ENCODE results near the gene MYOM1.

Gene MYOM1

DNA sequence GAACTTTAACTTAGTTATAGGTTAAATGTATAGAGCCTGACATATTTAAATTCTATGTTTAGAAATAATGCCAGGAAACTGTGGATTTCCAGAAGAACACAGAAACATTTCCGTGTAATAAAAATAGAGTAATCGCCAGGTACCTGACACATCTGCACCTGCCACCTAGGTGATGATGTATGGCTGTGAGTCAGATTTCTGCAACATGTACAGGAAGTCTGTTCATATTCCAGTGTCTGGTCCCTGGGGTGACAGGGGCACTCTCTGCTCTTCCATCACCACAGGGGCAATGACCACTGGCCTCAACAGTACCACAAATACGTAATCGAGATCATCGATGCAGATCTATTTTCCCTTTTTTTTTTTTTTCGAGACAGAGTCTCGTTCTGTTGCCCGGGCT lies 105.7 kb downstream of the MYOM1 start:
- in situ Hi-C loops (cut with HindIII; ENCODE audit: low pct_ligation_motif_present, low pct_unique_long_range_greater_than_20kb, low sequenced_read_pairs) = no loop called here
- no peak for DNase-seq

DNA sequence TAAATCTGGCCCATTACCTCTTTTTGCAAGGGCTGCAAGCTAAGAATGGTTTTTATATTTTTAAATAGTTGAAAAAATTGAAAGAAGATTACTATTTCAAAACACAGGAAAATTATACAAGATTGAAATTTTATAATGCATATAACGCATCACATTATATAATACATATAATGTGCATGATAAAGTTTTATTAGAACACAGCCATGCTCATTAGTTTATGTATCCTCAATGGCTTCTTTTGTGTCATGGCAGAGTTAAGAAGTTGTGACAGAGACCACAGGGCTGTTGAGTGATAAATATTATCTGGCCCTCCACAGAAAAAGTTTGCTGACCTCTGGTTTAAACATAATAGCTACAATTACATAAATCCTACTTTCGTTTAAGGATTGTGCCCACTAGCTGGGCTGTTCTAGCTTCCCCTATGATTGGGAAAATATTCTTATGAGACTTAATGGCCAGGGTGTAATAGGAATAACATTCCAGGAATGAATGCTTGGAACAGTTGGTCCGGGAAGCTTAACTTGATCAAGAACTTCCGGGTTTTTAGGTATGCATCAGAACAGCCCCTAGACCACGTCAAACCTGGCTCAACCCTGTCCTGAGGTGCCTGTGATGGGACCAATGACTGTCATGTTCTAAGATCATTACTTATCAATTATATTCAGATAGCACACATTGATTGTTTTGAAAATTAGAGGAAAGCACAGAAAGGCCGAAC lies 108.1 kb downstream of the MYOM1 start:
- in situ Hi-C loops (cut with HindIII; ENCODE audit: low pct_ligation_motif_present, low pct_unique_long_range_greater_than_20kb, low sequenced_read_pairs) = no loop called here
- no peak for DNase-seq

DNA sequence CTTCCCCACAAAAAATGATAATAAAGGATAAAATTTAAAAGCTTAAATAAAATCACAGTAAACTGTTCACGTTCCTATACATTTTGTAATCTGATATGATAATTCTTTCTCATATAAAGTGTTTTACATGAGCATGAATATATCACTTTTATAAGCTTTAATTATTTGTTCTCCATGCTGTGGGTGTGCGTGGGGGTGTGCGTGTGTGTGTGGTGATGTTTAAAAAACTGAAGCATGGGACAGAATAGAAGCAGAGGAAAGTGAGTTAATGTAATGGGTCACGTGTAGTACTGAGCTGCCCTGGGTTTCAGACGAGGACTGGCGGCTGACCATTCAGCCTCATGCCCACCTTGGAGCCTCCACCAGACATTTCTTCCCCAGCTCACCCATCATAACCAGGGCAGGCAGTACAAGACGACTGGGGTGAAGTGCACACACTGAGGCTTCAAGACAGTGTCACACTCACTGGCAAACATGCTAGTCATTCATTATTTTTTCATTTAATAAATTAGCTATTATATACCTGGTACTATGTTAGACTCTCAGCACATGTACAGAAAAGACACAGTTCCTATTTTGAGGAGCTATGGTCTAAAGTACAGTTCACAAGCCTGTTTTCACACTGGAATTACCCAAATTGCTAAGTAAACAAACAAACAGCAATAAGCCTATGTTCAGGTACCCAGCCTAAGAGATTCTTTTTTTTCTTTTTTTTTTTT lies 109.6 kb downstream of the MYOM1 start:
- in situ Hi-C loops (cut with HindIII; ENCODE audit: low pct_ligation_motif_present, low pct_unique_long_range_greater_than_20kb, low sequenced_read_pairs) = no loop called here
- DNase-seq = no peak

DNA sequence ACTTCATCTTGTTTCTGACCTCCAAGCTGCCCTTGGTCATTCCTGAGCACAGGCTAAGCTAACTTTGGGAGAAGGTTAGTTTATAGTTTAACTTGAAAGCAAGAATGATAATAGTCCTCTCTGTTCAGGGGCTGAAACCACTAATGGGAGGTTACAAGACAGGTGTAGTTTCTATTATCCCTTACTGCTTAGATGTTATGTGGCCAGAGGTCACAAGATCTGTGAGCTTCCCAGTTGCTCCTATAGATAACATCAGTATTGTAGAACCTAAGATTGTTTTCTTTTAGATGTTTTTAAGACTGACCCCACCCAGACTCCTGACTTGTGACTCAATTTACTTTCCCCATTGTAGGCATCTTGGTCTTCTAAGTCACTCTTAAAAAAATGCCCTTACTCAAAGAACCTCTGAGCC lies 112.0 kb downstream of the MYOM1 start:
- DNase-seq = no peak
- in situ Hi-C loops (cut with HindIII; ENCODE audit: low pct_ligation_motif_present, low pct_unique_long_range_greater_than_20kb, low sequenced_read_pairs) = no loop called here

DNA sequence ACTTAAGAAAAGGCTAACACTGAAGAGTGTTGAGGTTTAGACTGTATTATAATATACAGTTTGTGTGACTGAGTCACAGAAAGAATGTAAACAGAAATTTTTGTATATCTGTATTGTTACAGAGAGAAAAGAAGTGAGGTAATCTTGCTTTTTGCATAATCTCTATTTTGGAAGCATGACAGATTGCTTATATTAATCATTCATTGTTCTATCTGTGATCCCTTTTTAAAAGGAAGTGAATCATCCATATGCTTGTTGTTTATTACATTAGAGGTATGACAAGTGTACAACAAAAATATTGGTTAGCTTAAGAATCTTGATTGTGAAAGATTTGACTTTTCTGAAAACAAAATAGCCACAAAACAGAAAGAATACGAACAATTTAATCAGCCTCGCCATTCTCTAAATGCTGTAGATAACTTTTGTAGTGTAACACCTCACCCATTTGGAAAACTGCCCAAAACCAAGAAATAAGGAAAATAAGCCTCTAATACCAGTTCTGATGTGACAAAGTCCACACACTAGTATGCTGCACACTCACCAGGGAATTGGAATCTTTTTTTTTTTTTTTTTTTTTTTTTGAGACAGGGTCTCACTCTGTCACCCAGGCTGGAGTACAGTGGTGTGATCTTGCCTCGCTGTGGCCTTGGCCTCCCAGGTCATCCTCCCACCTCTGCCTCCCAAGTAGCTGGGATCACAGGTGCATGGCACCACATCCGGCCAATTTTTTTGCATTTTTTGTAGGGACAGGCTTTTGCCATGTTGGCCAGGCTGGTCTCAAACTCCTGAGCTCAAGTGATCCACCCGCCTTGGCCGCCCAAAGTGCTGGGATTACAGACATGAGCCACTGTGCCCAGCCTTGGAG lies 115.3 kb downstream of the MYOM1 start:
- DNase-seq = no peak
- in situ Hi-C loops (cut with HindIII; ENCODE audit: low pct_ligation_motif_present, low pct_unique_long_range_greater_than_20kb, low sequenced_read_pairs) = no loop called here

DNA sequence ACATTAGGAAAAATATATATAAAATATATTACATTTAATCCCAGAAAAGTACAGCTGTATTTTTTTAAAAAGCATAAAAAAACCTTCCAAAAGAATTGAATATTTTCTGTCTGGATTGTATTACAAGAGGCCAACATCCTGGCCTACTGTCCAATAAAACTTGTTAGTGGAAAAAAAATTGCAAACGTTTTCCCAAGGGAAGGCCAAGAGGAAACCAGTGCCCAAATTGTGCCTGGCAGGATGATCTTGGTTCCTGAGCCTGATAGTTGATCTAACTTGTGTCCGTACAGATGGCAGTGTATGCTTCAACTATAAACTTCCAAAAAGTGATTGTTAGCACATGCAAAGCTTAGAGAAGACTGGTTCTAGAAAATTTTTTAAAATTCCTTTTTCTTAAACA lies 116.2 kb downstream of the MYOM1 start:
- in situ Hi-C loops (cut with HindIII; ENCODE audit: low pct_ligation_motif_present, low pct_unique_long_range_greater_than_20kb, low sequenced_read_pairs) = no loop called here
- no peak for DNase-seq

DNA sequence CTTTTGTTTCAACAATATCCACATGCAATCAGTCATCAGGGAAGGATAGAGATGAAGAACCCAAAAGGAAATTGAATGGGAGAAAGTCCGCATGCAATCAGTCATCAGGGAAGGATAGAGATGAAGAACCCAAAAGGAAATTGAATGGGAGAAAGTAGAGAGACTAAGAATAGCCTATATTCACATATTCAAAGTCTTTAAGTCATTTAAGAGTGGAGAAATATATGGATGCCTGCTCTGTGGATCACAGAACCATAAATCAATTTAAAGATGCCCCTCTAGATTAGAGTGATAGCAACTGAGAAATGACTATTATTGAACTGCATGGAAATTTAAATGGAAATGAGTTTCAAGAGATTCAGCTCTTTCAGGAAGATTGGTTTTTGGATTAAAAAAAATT lies 116.8 kb downstream of the MYOM1 start:
- in situ Hi-C loops (cut with HindIII; ENCODE audit: low pct_ligation_motif_present, low pct_unique_long_range_greater_than_20kb, low sequenced_read_pairs) = no loop called here
- no peak for DNase-seq

DNA sequence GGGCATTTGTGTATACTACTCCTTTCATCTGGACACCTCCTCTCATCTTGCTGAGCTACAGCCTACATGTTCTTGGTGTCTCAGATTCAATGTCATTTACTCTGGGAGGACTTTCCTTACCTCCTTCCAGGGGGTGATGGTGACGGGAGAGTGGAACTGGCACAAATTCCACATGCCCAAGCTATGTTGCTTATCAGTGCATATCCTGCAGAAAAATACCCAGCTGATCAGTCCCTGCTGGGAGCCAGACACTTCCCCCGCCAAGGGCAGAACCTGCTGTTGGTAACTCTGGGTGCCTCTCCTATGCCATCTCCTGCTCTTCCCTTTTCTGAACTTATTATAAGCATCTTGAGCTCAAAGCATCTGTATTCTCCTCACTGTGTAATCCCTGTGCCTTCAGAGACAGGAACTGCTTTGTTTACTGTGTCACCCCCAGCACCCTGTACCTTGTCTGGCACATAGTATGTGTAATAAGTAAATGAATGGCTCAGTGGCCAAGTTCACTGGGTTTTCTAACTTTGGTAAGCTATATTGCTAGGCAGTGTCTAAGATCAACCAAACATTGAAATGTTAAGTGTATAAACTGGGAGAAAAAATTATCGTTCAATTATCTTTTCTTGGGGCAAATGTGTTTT lies 119.2 kb downstream of the MYOM1 start:
- DNase-seq = no peak
- in situ Hi-C loops (cut with HindIII; ENCODE audit: low pct_ligation_motif_present, low pct_unique_long_range_greater_than_20kb, low sequenced_read_pairs) = no loop called here

DNA sequence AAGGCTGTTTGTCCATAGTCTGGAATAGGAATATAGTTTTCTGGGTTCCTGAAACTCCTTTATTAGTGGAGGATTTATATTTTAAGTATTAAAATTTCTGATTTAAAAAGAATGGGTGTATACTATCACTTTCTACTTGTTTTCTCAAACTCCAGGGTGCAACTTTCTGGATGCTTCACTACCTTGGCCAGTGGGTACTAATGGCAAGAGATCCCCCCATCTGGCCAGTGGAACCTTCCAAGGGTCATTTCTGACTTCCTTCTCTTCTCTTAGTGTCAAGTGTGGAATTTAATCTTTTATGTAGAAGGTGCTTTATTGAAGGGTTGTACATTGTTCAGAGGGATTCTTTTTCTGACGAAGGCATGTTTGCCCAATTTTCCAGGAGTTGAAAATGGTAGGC lies 120.4 kb downstream of the MYOM1 start:
- no peak for DNase-seq
- in situ Hi-C loops (cut with HindIII; ENCODE audit: low pct_ligation_motif_present, low pct_unique_long_range_greater_than_20kb, low sequenced_read_pairs) = no loop called here

DNA sequence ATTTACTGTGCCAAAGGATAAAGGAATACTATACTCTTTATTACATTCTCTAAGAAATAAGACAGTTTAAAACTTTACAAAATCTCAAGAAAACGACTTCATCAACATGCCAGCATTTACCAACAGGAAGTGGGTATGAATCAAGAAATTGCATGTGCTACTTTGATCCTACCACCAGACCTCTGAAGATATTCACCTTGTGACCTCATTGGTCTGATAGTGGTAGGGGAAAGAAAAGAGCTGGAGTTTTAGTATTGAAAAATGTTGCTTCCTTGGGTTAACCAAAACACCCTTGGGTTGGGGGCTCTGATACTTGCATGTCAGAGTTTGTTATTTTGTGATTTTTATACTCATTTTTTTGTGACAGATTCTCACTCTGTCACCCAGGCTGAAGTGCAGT lies 122.7 kb downstream of the MYOM1 start:
- no peak for DNase-seq
- in situ Hi-C loops (cut with HindIII; ENCODE audit: low pct_ligation_motif_present, low pct_unique_long_range_greater_than_20kb, low sequenced_read_pairs) = no loop called here

DNA sequence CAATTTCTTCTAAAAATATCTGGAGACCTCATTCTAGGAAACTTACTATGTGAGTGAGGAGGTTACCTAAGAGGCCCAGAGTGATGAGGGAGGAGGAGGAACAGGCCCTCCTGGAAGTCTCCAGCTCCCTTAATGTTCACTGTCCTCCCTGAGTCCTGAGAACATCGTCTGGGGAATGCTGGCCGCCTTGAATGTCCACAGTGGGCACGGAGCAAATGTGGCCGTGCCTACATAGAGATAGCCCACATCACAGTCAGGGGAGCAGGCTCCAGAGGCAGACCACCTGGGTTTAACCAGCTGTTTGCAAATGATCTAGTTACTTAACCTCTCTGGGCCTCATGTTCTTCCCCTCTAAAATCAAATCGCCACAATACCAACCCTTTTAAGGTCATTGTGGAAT lies 123.8 kb downstream of the MYOM1 start:
- in situ Hi-C loops (cut with HindIII; ENCODE audit: low pct_ligation_motif_present, low pct_unique_long_range_greater_than_20kb, low sequenced_read_pairs) = no loop called here

DNA sequence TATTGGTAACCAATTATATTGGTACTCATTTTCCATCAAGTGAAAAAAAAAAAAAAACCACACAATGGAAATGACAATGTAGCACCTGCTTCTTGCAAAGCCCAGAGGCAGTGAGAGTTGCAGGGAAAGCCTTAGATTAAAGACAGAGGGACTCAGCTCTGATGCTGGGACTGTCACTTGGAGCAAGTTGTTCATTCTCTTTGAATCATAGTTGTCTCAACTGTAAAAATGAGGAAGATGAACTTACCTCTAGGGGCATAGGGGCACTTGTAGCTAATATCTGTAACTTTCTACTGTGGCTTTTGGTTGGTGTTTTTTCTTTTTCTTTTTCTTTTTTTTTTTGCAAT lies 125.5 kb downstream of the MYOM1 start:
- in situ Hi-C loops (cut with HindIII; ENCODE audit: low pct_ligation_motif_present, low pct_unique_long_range_greater_than_20kb, low sequenced_read_pairs) = no loop called here
- no peak for DNase-seq

More for the DNA sequence above, 123.8 kb downstream of the MYOM1 start:
- no peak for DNase-seq

DNA sequence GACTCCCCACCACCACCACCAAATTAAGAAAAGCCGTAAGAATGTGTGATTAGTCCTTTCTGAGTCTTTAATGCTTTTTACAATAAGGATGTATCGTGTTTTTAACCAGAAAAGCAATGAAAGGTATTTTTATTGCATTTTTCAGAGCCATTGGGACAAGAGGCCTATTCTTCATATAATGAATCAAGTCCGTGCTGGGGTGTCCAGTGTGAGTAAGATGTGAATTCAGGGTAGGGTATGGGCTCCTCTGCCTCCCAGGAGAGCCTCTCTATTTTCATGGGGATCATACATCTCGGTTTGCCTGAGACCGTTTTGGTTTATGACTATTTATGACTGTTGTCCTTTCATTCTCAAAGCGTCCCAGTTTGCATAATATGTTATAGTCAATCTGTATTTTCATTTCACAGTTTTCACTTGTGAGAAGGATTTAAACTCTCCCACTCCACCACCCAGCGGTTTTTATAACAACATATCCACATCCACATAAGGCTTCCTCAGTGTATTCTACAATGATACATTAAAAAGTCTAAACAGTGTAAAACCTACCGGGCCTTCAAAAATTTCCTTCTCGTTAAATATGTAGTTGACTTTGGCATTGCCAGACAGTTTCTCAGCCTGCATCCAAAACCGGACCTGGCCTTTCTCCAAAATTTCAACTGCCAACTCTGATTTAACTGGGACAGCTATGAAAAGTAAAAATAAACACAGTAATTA lies 126.0 kb downstream of the MYOM1 start:
- in situ Hi-C loops (cut with HindIII; ENCODE audit: low pct_ligation_motif_present, low pct_unique_long_range_greater_than_20kb, low sequenced_read_pairs) = no loop called here
- no peak for DNase-seq

DNA sequence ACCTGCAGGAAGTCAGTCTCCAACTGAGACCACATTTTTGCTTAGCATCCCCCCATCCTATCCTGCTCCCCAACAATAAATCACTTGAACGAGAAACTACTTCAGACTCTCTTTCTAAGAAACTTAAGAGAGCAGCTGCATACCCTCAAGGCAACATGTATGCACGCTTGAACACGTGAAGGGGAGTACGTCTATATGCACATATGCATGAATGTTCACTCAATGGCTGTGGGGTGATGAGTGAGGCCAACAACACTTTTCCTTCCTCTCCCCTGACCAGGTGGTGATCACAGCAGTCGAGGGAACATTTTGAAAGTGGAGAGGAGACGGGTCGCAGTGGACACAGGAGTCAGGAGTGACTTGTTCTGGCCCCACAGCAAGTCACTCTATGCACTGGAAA lies 127.0 kb downstream of the MYOM1 start:
- in situ Hi-C loops (cut with HindIII; ENCODE audit: low pct_ligation_motif_present, low pct_unique_long_range_greater_than_20kb, low sequenced_read_pairs) = no loop called here
- no peak for DNase-seq

DNA sequence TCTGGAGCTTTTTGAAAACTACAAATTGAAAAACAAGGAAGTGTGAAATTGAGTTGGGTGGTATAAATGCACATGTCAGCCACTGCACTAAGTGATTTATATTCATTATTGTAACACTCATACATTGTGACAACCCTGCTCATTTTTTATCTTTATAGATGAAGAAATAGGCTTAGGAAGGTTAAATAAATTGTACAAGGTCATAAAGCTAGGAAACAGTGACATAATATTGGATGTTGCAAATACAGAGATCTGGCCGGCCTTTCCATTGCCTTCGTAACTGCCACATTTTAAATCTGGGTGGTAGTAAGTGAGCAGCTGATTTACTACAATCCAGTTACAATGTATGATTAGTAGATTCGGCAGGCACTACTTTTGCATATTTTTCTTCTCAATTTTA lies 130.2 kb downstream of the MYOM1 start:
- no peak for DNase-seq
- in situ Hi-C loops (cut with HindIII; ENCODE audit: low pct_ligation_motif_present, low pct_unique_long_range_greater_than_20kb, low sequenced_read_pairs) = no loop called here

DNA sequence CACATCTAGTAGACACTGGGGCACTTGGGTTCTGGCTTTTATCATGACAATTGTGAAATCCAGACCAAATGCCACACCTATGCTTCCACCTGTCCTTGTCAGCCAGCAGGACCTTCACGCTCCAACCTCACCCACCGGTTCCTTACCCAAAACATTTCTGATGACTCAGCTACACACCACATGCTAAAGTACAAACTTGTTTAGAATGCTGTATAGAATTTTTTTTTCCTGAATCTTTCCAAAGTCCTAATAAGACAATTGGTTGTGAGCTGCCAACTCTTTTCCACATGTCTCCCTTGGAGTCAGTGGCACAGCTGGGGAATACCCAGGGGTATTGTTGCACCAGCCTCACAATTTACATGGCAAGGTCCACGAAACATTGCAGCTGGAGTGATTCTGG lies 131.3 kb downstream of the MYOM1 start:
- in situ Hi-C loops (cut with HindIII; ENCODE audit: low pct_ligation_motif_present, low pct_unique_long_range_greater_than_20kb, low sequenced_read_pairs) = no loop called here
- DNase-seq = no peak

DNA sequence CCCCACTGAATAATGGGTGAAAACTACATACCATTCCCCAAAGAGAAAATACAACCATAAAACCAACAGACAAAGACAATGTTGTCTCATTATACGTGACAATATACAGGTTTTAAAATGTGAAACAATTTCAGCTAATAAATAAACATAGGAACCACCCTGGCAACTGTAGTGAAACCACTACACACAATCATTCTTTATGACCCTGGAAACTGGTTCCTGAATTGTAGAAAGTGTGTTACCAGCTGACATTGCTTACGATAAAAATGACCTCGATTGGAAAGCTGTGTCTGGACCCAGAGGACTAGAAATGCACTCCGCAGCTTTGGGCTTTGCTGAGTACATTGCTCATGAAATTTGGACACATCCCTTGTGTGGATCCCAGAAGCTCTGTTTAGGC lies 132.9 kb downstream of the MYOM1 start:
- DNase-seq = no peak
- in situ Hi-C loops (cut with HindIII; ENCODE audit: low pct_ligation_motif_present, low pct_unique_long_range_greater_than_20kb, low sequenced_read_pairs) = no loop called here

DNA sequence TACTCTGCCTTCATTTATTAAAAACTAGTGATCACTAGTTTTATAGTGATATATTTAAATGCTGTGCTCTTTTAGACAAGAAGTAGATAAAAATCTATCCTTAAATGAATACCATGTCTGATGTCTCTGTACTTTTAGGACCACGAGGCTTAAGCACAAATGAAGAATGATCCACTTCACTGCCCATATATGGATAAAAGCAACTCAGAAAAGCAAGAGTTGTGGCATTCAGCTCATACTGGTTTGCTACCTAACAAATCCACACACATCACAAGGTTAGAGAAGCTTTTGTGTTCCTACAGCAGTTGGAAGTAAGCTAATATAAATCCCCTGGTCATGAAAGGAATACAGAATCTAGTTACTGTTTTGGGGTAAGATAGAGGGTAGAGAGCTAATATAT lies 134.2 kb downstream of the MYOM1 start:
- DNase-seq = no peak
- in situ Hi-C loops (cut with HindIII; ENCODE audit: low pct_ligation_motif_present, low pct_unique_long_range_greater_than_20kb, low sequenced_read_pairs) = no loop called here

DNA sequence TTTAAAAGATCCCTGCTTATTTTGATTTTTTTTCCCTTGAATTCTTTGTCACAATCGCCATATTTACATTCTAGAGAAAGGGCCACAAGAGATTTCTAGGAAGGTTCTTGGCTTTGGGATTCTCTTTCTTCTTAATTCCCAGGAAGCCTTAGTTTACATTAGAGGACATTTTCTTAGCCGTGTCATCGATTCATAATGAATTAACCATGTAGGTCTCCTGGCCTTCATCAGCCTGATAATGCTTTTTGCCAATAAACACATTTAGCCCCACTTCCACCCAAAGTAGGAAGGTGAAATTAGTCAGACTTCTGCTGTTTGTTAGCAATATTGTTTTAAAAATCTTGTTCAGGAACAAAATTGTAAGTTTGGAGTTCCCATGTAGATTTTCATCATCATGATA lies 135.6 kb downstream of the MYOM1 start:
- in situ Hi-C loops (cut with HindIII; ENCODE audit: low pct_ligation_motif_present, low pct_unique_long_range_greater_than_20kb, low sequenced_read_pairs) = no loop called here
- no peak for DNase-seq

All from ACHN (cell line).